Activated T-helper 1 cell treated with anti-CD3 and anti-CD28 coated beads, Interleukin-2, amount 50 U/mL, for 16 hours (primary cell): ENCODE data around the gene YWHAG.
"Not testable (repeated sequence)": the region's sequence is repeated elsewhere in the genome, so short reads cannot be mapped to it uniquely, and the experiment has no call there.

ENCODE experiments used
- DNase-seq, 2 donors: peaks; one replicate each; pipeline ENCODE4 v3.0.0-alpha.2; 2020; ENCODE audit warnings: low read depth in 1 of 2, low spot score in 1 of 2

Gene YWHAG

GRCh38 chr7:76349313-76349885 is 9.4 kb downstream of the YWHAG start:
- no peak for DNase-seq

- no peak for DNase-seq
Measured at GRCh38 chr7:76347710-76348109, 11.1 kb downstream of the YWHAG start.

DNA sequence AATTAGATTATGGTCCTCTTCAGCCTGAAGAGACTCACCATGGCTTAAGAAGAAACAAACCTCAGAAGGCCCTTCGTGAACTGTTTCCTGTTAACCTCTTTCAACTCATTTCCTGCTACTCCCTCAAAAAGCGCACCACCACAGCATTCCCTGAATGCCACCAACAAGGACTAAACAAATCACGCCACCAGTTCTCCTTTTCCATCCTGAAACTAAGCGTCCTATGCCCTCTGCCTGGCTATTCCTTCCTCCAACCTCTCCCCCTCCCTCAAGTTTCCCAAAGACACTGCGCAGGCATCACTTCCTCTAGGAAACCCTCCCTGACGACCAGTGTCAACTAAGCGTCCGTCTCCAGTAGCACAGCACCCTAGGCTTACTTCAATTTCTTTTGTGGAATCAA is 12.0 kb downstream of the YWHAG start:
- DNase-seq: no peak

- DNase-seq: no peak
Measured at GRCh38 chr7:76346097-76346496, 12.7 kb downstream of the YWHAG start.

DNA sequence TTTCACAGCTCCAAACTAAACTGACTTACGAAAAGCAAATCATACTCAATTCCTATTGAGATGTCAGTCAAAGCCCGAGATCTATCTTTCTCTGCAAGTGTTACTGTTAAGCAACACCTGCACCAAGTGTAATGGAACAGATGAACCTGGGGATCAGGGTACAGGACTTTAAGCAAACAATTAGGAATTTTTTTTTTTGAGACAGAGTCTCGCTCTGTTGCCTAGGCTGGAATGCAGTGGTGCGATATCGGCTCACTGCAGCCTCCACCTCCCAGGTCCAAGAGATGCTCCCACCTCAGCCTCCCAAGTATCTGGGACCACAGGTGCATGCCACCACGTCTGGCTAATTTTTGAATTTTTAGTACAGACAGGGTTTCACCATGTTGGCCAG is 14.9 kb downstream of the YWHAG start:
- DNase-seq: no peak

DNA sequence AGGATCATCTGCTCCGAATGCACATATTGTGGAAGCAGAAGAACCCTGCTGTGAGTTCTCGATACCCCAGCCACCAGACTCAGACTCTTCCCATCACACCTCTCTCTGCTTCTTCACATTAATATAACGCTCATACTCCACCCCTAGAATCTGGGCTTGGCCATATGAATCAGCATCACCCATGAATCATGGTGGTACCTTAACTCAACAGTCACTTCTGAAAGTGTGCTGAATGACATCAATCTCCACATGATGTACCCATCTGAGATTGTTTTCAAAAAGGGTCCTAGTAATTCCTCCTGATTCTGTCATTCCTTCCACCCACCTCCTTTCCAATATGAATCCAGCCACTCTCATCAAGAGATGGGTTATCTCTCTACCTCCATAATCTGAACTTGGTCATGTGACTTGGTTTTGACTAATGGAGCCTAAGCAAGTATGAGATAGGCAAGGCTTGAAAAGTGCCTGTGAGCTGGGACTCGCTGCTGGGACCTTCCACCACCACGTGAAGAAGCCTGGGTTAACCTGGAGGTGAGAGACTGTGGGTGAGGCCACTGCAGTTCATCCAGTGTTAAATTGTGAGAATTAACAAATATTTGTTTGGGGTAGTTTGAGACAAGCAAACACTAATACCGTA is 15.4 kb downstream of the YWHAG start:
- no peak for DNase-seq

DNA sequence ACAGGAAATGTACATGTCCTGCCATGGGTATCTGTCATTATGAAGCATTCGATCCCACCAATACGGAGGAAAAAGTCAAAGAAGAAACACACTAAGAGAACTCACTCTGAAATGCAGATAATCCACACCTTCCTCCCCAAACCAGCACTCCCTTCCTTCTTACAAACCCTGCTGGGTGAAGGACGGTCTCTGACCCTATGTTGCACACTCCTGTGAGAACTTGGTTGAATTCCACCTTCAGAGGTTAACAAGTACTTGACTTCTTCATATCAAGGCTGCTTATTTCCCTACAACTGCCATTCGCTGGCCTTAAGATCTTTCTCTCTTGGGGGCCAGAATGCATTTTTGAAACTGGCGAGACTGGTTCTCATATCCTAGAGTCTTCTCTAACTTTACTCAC is 16.6 kb downstream of the YWHAG start:
- DNase-seq: no peak

GRCh38 chr7:76340617-76341131 is 18.1 kb downstream of the YWHAG start:
- no peak for DNase-seq

DNA sequence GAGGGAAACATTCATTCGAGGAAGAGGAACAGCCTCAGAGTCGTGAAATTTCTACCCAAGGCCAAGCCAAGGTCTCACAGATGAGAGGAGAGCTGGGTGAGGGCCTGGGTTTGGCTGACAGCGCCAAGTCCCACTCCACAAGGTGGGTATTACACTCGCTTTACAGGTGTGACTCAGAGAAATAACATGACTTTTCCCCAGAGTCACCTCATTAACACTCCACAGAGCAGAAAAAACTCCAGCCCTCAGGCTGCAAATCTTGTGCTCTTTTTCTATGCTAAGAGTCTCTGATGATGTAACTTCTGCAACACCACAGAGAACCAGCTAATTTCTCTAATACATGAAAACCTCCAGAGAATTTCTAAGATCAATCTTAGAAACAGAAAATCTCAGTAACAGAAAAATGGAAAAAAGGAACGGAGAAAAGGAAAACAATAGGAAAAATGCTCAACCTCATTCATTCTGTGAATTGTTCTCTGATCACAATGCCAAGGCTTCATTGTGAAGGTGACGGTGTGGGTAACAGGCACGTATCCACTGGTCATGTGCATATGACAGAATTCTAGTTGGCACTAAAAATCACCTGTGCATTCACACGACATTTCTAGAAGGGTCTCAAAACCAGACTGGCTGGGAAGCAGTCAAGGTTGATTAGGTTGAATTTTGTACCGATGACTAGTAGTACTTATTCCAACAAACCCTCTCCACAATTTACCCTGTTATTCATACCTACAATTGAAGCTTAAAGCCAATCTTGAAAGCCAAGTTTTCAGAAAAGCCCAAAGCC is 20.3 kb downstream of the YWHAG start:
- DNase-seq: no peak

GRCh38 chr7:76337147-76337546 is 21.6 kb downstream of the YWHAG start:
- no peak for DNase-seq

DNA sequence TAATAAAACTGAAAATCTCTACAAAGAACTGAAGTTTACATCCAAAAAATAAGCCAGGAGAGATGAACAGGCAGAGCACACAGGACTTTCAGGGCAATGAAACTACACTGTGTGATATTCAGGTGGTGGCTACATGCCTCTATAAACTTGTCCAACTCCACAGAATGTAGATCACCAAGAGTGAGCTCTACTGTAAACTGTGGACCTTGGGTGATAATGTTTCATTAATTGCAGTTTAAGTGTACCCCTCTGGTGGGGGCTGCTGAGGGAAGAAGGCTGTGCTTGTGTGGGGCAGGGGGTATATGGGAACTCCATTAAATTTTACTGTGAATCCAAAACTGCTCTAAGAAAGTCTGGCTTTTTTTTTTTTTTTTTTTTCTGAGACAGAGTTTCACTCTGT is 22.7 kb downstream of the YWHAG start:
- no peak for DNase-seq

DNA sequence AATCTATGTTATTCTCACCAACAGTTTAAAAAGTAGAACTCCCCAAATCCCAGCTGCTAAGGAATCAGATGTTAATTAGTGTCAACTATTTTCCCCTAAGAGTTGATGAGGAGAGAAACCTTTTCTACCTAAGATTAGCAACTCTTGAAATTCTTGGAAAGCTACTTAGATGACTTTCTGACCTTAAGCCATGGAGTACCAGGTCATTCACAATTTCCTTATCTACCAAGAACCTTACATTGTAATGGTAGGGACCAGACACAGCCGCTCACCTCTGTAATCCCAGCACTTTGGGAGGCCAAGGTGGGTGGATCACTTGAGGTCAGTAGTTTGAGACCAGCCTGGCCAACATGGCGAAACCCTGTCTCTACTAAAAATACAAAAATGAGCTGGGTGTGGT is 23.4 kb downstream of the YWHAG start:
- not testable (repeated sequence) for DNase-seq

- no peak for DNase-seq
Measured at GRCh38 chr7:76334320-76334967, 24.3 kb downstream of the YWHAG start.

DNA sequence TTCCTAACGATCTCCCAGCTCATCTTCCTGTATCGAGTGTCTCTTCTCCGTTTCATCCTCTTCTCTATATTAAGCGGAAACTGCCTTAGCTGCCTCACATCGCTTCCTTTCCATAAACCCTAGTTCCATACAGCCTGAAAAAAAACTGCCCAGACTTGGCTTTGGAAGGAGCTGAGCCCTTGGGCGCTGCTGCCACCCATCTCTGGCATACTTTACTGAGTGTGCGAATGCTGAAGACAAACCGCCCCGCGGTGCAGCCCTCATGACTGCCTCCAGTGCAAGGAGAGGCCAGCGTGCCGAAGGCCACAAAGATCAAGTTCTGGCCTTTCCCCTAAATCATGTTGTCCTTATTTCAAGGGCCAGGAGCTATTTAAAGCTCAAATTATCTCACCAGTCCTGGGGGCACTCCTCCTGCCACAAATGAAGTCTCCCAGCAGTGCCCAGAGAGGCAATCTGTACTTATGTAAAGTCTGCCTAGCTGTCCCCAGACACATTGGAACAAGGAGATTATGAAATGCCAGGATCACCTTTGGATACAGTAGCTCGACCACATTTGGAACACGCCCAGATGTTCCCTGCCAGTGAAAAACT is 25.2 kb downstream of the YWHAG start:
- DNase-seq: no peak

GRCh38 chr7:76332078-76332477 is 26.7 kb downstream of the YWHAG start:
- DNase-seq: no peak

- DNase-seq: no peak
Measured at GRCh38 chr7:76330673-76331072, 28.1 kb downstream of the YWHAG start.

DNA sequence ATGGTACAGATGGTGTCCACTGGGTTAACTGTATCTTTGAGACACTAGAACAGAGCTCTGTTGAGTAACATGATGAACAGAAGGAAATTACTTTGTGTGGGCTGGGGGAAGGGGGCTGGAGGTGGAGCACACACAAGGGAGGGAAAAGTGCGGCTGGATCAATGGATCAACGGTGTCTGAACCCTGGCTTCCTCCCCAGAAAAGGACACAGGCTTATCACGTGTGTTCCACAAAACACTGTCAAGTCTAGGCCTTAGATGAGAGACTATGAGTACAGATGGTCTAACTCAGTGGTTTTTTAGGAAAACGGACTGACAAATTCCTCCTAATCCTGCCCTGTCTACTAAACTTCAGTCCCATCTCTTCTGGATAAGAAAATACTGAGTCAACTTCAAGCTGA is 28.5 kb downstream of the YWHAG start:
- no peak for DNase-seq

DNA sequence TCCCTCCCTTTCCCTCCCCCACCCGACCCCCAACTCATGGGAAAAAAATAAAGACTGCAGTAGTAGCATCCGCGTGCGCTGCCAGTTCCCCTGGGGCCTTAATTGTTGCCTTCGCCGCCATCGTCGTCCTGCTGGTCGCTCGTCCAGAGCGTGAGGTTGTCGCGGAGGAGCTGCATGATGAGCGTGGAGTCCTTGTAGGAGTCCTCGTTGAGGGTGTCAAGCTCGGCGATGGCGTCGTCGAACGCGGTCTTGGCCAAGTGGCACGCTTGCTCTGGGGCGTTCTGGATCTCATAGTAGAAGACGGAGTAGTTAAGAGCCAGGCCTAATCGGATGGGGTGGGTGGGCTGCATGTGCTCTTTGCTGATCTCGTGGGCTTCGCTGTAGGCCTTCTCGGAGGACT is 29.3 kb downstream of the YWHAG start:
- no peak for DNase-seq

DNA sequence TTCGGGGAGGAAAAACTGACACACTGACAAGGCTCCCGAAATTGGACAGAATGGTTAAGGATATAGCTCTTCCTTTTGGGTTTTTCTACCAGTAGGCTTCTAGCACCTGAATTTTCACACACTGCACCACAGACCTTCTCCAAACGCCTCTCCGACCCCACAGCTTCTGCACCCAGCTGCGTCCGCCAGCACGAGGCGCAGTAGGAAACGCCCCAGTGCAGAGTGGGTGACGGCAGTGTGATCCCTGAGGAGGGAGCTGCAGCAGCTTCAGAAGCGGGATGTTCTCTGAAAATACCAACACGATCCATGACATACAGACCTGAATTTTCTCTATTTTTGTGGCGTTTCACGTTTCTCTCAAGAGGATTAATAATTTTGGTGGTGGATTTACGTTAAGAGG is 30.4 kb downstream of the YWHAG start:
- DNase-seq: no peak

GRCh38 chr7:76327610-76328009 is 31.2 kb downstream of the YWHAG start:
- DNase-seq: no peak

DNA sequence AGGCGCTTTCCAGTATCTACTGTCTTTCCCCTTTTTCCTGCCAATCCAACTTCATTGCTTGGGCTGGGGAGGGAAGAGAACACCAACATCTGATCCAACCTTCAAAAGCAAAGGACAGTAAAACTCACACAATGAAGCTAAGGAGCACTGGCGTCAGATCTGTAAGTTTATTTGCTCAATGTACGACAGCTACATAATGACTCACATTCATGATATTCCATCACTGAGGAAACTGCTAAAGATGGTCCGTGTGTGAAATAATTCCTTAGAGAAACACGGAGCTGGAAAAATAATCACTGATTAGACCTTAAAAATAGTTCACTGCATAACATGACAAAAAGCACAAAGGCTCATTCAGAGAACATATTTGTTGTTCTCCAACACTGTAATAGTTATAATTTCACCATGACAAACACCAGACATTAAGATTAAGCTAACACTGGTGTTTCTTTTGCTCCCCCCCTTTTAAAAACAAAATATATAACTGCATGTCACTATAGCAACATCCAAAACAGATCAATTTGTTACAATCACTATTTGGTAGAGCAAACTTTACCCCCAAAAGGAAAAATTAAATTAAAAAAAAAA is 32.1 kb downstream of the YWHAG start:
- no peak for DNase-seq
